ENCODE measurements around the gene ID3.

The ID3 gene

GRCh38 chr1:23559136-23559984, at the start of gene ID3:
TSS of gene ID3 (minus strand) at chr1:23559501. CDS start at chr1:23559426, 75 bp downstream.
- peak; percentile 99 for DNase-seq

- no peak for DNase-seq
Observed at GRCh38 chr1:23607944-23608343, 48.6 kb upstream of the ID3 start.

GRCh38 chr1:23601968-23602876, 42.9 kb upstream of the ID3 start:
- no peak for DNase-seq

GRCh38 chr1:23601135-23601967, 42.0 kb upstream of the ID3 start:
- no peak for DNase-seq

GRCh38 chr1:23600283-23600682, 41.0 kb upstream of the ID3 start:
- no peak for DNase-seq

GRCh38 chr1:23599125-23599524, 39.8 kb upstream of the ID3 start:
- DNase-seq, result no peak

GRCh38 chr1:23598424-23598823, 39.1 kb upstream of the ID3 start:
- DNase-seq, result peak; percentile 36

GRCh38 chr1:23597635-23598388, 38.5 kb upstream of the ID3 start:
- no peak for DNase-seq

GRCh38 chr1:23596382-23597358, 37.4 kb upstream of the ID3 start:
- DNase-seq, result no peak

- DNase-seq, result no peak
Observed at GRCh38 chr1:23594927-23595353, 35.6 kb upstream of the ID3 start.

GRCh38 chr1:23594149-23594907, 35.0 kb upstream of the ID3 start:
- peak; percentile 48 for DNase-seq

GRCh38 chr1:23593556-23594148, 34.4 kb upstream of the ID3 start:
- peak; percentile 49 for DNase-seq

GRCh38 chr1:23593042-23593521, 33.8 kb upstream of the ID3 start:
- DNase-seq, result no peak

GRCh38 chr1:23592209-23592892, 33.0 kb upstream of the ID3 start:
- DNase-seq, result no peak

- no peak for DNase-seq
Observed at GRCh38 chr1:23591460-23592208, 32.3 kb upstream of the ID3 start.

GRCh38 chr1:23590058-23590783, 30.9 kb upstream of the ID3 start:
- no peak for DNase-seq

GRCh38 chr1:23589585-23589986, 30.3 kb upstream of the ID3 start:
- DNase-seq, result peak; percentile 68
